Measurements from ENCODE around the gene PROCA1.

DNA sequence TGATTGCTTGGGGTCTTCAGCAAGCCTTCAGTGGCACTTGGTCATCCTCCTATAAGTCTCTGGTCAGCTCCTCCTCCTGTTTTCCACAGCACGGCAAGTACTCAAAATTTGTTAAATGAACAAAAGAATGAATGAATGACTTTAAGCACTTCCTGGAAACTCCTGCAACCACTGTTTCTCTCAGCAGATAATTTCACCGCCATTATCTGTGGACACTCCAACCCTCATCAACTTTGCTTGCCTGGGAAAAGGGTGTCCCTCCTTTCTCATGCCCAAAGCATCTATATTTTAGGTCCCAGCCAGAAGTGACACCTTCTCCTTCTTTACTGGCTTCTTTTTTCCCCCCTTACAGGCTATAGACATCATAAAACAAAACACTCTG lies 4.4 kb downstream of the PROCA1 start:
- TF ChIP-seq, protein P1, sequence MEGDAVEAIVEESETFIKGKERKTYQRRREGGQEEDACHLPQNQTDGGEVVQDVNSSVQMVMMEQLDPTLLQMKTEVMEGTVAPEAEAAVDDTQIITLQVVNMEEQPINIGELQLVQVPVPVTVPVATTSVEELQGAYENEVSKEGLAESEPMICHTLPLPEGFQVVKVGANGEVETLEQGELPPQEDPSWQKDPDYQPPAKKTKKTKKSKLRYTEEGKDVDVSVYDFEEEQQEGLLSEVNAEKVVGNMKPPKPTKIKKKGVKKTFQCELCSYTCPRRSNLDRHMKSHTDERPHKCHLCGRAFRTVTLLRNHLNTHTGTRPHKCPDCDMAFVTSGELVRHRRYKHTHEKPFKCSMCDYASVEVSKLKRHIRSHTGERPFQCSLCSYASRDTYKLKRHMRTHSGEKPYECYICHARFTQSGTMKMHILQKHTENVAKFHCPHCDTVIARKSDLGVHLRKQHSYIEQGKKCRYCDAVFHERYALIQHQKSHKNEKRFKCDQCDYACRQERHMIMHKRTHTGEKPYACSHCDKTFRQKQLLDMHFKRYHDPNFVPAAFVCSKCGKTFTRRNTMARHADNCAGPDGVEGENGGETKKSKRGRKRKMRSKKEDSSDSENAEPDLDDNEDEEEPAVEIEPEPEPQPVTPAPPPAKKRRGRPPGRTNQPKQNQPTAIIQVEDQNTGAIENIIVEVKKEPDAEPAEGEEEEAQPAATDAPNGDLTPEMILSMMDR (IDR thresholded peaks at IDR 0.05) = no peak
- TF ChIP-seq POLR2AphosphoS5 (IDR thresholded peaks at IDR 0.05) = no peak
- TF ChIP-seq POLR2A (IDR thresholded peaks at IDR 0.05) = no peak
- no peak for TF ChIP-seq EP300 (IDR thresholded peaks at IDR 0.05)
